ENCODE measurements around the gene CST5. TPM values are rescaled to one million over a fixed set of nuclear protein-coding genes. Genes with fewer than 3 reads are reported as not detected.

The CST5 gene
- total and polyA plus RNA-seq, 4 donors, result 0.37 to 0.65 (median 0.55) TPM; not detected in 1

DNA sequence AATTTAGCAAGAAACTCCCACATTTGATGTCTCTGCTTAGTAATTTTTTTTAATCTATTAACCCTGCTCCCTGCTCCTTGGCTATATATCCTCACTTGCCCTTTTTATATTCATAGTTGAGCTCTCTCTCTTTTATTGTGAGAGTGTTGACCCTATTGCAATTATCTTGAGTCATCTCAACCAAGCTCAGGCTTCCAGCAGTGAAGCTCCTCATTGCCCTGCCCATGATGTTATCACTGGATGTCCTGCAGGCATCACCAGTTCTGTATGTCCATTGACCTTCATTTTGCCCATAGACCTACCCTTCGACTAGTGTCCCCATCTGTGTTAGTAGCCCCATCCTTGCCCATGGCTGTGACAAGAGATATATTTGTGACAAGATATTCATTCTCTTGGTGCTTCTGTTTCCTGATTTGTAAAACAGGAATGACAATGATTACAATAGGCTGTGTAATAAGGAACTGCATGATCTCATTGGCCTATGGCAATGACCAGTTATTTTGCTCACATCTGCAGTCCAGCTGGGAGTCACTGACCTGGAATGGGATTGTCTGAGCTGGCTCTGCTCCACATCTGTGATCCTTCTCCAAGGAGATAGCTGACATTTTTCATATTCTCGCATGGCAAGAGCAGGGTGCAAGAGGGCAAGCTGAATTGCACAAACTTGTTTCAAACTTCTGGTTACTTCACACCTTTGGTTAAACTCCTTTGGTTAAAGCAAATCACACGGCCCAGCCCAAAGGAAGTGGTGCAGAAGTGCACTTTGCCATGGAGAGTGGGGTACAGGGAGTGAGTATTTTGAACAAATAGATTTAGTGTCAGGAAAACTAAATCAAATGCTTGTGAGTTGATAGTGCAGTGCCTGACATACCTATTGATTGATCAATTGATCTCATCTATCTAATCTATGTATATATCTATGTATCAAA, 47.7 kb upstream of the CST5 start:
- WGBS, 2 donors, result 40 to 48% methylated on average over 3 of the region's 3 CpGs
- H3K9me3 ChIP-seq (ENCODE audit: control insufficient read depth in 4 of 4, insufficient read depth in 3 of 4, low read length in 3 of 4), result no peaks in the 10 kb centered on the region
- no peak for DNase-seq
- no peaks in the 10 kb centered on the region for H3K4me1 ChIP-seq (ENCODE audit: control insufficient read depth in 5 of 5, insufficient read depth in 5 of 5, low read length in 5 of 5)
- no peak overlapping the region for H3K27ac ChIP-seq (ENCODE audit: low read depth in 1 of 2, low read length in 1 of 2)
- H3K9ac ChIP-seq (ENCODE audit: insufficient read depth in 1 of 2, low read length in 2 of 2), result no peak overlapping the region
- no peaks in the 10 kb centered on the region for H3K27me3 ChIP-seq (ENCODE audit: control insufficient read depth in 3 of 3, insufficient read depth in 3 of 3, low read length in 2 of 3)
- no peak overlapping the region for H3K4me3 ChIP-seq
- TF ChIP-seq, protein P1, sequence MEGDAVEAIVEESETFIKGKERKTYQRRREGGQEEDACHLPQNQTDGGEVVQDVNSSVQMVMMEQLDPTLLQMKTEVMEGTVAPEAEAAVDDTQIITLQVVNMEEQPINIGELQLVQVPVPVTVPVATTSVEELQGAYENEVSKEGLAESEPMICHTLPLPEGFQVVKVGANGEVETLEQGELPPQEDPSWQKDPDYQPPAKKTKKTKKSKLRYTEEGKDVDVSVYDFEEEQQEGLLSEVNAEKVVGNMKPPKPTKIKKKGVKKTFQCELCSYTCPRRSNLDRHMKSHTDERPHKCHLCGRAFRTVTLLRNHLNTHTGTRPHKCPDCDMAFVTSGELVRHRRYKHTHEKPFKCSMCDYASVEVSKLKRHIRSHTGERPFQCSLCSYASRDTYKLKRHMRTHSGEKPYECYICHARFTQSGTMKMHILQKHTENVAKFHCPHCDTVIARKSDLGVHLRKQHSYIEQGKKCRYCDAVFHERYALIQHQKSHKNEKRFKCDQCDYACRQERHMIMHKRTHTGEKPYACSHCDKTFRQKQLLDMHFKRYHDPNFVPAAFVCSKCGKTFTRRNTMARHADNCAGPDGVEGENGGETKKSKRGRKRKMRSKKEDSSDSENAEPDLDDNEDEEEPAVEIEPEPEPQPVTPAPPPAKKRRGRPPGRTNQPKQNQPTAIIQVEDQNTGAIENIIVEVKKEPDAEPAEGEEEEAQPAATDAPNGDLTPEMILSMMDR (IDR thresholded peaks at IDR 0.05; ENCODE audit: control extremely low read depth, extremely low read depth), result no peak
- ATAC-seq (ENCODE audit: insufficient read depth, low FRiP score), result no peak
- H3K36me3 ChIP-seq (ENCODE audit: control insufficient read depth in 4 of 4, insufficient read depth in 4 of 4, low read length in 4 of 4), result no peaks in the 10 kb centered on the region

DNA sequence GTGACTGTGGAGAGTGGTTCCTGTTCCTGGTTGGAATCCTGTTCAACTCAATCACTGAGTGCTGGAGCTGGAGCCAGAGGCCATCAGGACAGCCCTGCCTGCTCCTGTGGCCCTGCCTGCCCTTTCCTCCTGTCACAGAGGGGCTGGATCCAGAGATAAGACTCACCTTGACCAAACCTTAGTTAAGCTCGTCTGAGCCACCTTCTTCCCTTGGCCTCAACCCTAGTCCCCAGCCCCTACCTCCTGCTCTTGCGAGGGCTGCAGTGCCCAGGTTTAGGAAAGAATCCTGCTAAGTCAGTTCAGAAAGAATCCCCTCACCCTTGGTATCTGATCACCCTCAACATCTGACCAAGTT, 47.0 kb upstream of the CST5 start:
- Histone ChIP-seq H3K9ac (ENCODE audit: insufficient read depth in 1 of 2, low read length in 2 of 2) (no peak overlapping the region), H3K36me3 (ENCODE audit: control insufficient read depth in 4 of 4, insufficient read depth in 4 of 4, low read length in 4 of 4) (no peaks in the 10 kb centered on the region), H3K27me3 (ENCODE audit: control insufficient read depth in 3 of 3, insufficient read depth in 3 of 3, low read length in 2 of 3) (no peaks in the 10 kb centered on the region), H3K4me1 (ENCODE audit: control insufficient read depth in 5 of 5, insufficient read depth in 5 of 5, low read length in 5 of 5) (no peaks in the 10 kb centered on the region), H3K9me3 (ENCODE audit: control insufficient read depth in 4 of 4, insufficient read depth in 3 of 4, low read length in 3 of 4) (no peaks in the 10 kb centered on the region), H3K4me3 (no peak overlapping the region), H3K27ac (ENCODE audit: low read depth in 1 of 2, low read length in 1 of 2) (no peak overlapping the region)
- DNase-seq (no peak), ATAC-seq (ENCODE audit: insufficient read depth, low FRiP score) (no peak)
- TF ChIP-seq, protein P1 (IDR thresholded peaks at IDR 0.05; ENCODE audit: control extremely low read depth, extremely low read depth), result no peak
- WGBS, 2 donors, result 60 to 74% methylated on average over 2 of the region's 2 CpGs

DNA sequence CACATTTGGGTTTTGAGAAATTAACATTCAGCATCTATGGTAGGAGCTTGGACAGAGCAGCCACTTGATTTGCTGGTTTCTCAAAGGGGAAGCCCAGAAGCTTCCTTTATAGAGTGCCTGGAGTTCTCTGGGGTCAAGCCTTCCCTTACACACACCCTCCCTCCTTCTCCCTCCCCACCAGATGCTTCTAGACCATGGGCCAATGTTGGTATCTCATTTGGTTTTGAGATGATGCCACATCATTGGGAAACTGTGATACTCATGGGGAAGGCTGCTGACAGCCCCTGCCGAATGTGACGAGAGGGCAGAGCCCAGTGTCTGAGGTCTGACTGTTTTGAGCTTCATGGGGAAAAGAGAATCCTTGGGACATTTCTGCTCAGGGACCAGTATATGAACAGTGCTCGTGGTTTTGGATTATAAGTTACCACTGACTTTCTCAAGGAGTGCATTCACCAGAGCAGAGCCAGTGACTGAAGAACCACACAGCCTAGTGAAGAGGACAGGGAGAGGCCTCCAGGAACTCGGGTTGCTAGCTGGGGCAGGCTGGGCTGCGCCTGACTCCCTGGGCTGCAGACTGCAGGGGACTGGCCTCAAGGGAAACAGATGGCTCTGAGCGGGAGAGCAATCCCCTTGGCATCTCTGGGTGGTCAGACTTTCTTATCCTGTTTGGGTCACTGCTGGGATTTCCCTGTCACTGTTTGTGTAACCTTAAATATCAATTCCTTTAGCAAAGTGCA, 46.4 kb upstream of the CST5 start:
- no peaks in the 10 kb centered on the region for H3K9me3 ChIP-seq (ENCODE audit: control insufficient read depth in 4 of 4, insufficient read depth in 3 of 4, low read length in 3 of 4)
- DNase-seq, result no peak
- no peak for ATAC-seq (ENCODE audit: insufficient read depth, low FRiP score)
- no peak overlapping the region for H3K4me3 ChIP-seq
- H3K27ac ChIP-seq (ENCODE audit: low read depth in 1 of 2, low read length in 1 of 2), result no peak overlapping the region
- no peaks in the 10 kb centered on the region for H3K36me3 ChIP-seq (ENCODE audit: control insufficient read depth in 4 of 4, insufficient read depth in 4 of 4, low read length in 4 of 4)
- no peaks in the 10 kb centered on the region for H3K4me1 ChIP-seq (ENCODE audit: control insufficient read depth in 5 of 5, insufficient read depth in 5 of 5, low read length in 5 of 5)
- no peaks in the 10 kb centered on the region for H3K27me3 ChIP-seq (ENCODE audit: control insufficient read depth in 3 of 3, insufficient read depth in 3 of 3, low read length in 2 of 3)
- TF ChIP-seq, protein P1 (IDR thresholded peaks at IDR 0.05; ENCODE audit: control extremely low read depth, extremely low read depth), result no peak
- WGBS, 2 donors, result 74 to 90% methylated on average over 6 of the region's 6 CpGs
- H3K9ac ChIP-seq (ENCODE audit: insufficient read depth in 1 of 2, low read length in 2 of 2), result no peak overlapping the region
